Adipose tissue (tissue), 3 donors: Measurements from ENCODE around the gene IL17B. TPM values are rescaled to one million over a fixed set of nuclear protein-coding genes. Genes with fewer than 3 reads are reported as not detected.

Experiments
- H3K27ac ChIP-seq: one replicate; pipeline ENCODE4 v1.5.1; 2013; ENCODE audit warnings: low read depth, low read length
- WGBS, 3 donors: extraction: QIAGEN DNeasy Blood & Tissue Kit; methylation state at CpG; one replicate each; pipeline ENCODE4 v1.1.7; 2013; 5-methylcytosine and 5-hydroxymethylcytosine counted together
- polyA plus RNA-seq, 3 donors: library from polyadenylated mRNA; stranded (reverse); fragments of 200-250 nt; gene quantifications; one replicate each; pipeline ENCODE4 v1.2.3, GENCODE V29; 2013
- donor health status: healthy with polysubstance abuse.
- donor health status: Bipolar disorder and iron deficiency.
- donor health status: healthy.

Gene IL17B
- polyA plus RNA-seq, 3 donors: 0.17 to 0.37 TPM; not detected in 1

- H3K27ac ChIP-seq: no peak overlapping the region
- WGBS, 3 donors: 40 to 50% (median 45%) methylated on average over 8 of the region's 8 CpGs
These were observed 38.1 kb upstream of the IL17B start for GRCh38 chr5:149416987-149417710.

DNA sequence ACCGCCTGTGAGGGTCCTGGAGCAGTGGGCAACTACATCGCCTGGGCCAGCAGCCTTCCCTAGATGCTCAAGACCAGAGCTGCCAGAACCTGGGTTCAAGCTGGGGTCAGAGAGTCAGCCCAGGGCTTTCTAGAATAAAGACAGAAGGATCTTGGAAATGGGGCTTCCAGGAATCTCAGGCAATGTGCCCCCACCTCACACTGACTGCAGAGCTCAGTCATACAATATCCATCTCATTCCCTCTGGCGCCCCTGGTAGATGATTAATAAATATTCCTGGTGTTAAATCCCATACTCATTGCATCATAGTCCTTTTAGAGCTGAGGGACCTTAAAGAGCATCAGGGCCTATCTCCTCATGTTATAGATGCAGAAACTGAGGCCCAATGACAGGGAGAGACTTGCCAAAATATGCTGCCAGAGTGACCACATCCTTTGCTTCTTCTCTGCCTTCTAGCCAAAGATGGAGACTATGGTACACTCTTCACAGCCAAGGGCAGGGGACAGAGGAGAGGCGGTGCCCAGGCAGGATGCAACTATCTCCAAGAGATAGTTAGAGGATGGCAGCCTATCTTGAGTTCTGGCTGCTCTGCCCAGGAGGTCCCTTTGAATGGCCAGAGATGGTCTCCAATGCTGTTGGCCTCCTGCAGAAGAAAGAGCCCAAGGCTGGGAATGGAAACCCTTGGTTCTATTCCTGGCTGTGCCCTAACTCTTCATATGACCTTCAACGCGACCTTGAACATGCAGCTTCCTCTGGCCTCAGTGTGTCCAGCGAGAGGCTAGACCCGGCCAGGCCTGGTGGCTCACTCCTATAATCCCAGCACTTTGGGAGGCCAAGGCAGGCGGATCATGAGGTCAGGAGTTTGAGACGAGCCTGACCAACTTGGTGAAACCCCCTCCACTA is 36.2 kb upstream of the IL17B start:
- 78 to 89% (median 83%) methylated on average over 10 of the region's 10 CpGs for WGBS, 3 donors

GRCh38 chr5:149414405-149415065 is 35.4 kb upstream of the IL17B start:
- H3K27ac ChIP-seq: peak overlapping the region; percentile 9
- WGBS, 3 donors: 57 to 69% (median 64%) methylated on average over 7 of the region's 7 CpGs

More for the DNA sequence above, 36.2 kb upstream of the IL17B start:
- H3K27ac ChIP-seq: peak overlapping the region; percentile 9

GRCh38 chr5:149413477-149414210 is 34.6 kb upstream of the IL17B start:
- H3K27ac ChIP-seq: no peak overlapping the region
- WGBS, 3 donors: 86 to 88% (median 87%) methylated on average over 16 of the region's 16 CpGs

DNA sequence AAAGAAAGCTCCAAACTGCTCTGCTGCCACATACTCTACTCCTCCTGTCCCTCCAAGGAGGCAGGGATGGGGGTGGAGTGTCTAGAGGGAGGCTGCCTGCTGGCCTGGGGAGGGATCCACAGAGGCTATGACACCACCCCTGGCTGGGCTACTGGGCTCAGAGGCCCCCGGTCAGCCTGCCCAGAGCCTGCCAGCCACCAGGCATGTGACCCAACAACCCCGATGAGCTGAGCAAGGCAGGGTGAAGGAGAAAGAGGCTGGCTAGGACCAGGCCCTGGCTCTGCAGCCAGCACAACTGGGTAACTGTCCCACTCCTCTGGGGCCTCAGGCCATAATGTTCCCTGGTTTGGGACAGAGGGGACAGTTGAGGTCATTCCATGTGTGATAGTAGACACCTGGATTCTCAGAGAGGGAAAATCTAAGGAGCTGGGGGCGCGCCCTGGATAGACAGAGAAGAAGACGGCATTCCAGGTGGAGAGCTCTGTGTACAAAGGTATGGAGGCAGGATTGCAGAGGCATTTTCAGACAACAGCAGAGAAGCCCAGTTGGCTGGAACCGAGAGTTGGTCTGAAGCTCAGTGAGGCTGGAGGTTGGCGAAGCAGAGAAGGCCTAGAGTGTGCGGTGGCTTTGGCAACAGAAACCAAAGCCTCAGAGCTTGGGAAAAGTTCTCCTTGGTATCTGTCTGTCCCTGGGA is 33.8 kb upstream of the IL17B start:
- H3K27ac ChIP-seq: no peak overlapping the region
- 81 to 86% (median 86%) methylated on average over 8 of the region's 8 CpGs for whole genome bisulfite sequencing, 3 donors

GRCh38 chr5:149411738-149412519 is 32.8 kb upstream of the IL17B start:
- 81 to 84% (median 83%) methylated on average over 9 of the region's 9 CpGs for WGBS, 3 donors
- no peak overlapping the region for H3K27ac ChIP-seq

DNA sequence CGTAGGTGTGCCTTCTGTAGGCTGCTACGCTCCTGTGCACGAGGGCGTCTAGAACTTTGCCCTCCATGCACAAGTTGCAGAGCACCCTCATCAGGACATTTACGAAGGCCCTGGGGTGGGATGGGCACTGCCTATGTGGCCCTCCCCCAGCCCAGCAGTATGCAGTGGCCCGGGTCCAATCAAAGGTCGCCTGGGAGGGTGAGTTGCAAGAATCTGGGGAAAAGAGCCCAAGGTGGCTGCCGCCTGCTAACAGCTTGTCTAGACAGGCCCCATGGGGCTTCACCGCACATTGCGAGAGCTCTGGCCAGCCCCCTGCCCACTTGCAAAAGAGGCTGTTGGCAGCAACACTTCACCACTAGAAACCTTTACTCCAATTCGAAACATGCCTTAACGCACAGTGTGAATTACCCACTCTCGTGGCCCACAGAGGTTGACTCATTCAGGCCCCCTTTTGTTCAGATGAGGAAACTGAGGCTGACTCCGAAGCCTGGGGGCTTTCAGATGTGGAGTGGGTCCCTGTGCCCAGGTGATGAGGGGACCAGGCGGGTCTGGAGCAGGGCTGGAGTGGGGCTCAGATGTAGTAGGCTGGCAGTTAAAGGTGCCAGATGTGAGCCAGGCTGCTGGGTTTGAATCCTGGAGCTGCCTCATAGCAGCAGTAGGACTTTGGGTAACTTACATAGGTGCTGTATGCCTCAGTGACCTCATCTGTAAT is 31.8 kb upstream of the IL17B start:
- no peak overlapping the region for H3K27ac ChIP-seq
- WGBS, 3 donors: 71 to 81% (median 78%) methylated on average over 15 of the region's 15 CpGs

DNA sequence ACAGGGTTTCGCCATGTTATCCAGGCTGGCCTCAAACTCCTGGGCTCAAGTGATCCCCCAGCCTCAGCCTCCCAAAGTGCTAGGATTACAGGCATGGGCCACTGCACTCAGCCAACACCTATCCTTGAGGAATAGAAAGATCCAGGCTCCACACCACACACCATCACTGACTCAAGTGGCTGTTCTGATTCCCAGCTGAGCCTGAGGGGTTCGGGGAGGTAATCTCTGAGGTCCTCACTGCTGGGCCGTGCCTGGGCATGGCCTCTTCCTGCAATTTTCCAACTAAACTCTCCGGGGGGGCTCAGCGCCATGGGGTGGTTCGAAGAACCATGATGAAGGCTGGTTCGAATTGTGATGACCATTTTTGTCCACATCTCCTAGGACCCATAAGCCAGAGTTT is 31.0 kb upstream of the IL17B start:
- 77 to 82% (median 81%) methylated on average over 7 of the region's 7 CpGs for WGBS, 3 donors
- no peak overlapping the region for H3K27ac ChIP-seq

GRCh38 chr5:149409268-149409948 is 30.3 kb upstream of the IL17B start:
- H3K27ac ChIP-seq: no peak overlapping the region
- 66 to 77% (median 68%) methylated on average over 6 of the region's 6 CpGs for WGBS, 3 donors

GRCh38 chr5:149408252-149409099 is 29.4 kb upstream of the IL17B start:
- no peak overlapping the region for H3K27ac ChIP-seq
- 71 to 89% (median 80%) methylated on average over 12 of the region's 12 CpGs for WGBS, 3 donors

GRCh38 chr5:149407323-149408251 is 28.5 kb upstream of the IL17B start:
- WGBS, 3 donors: 53 to 68% (median 67%) methylated on average over 11 of the region's 11 CpGs
- no peak overlapping the region for H3K27ac ChIP-seq

DNA sequence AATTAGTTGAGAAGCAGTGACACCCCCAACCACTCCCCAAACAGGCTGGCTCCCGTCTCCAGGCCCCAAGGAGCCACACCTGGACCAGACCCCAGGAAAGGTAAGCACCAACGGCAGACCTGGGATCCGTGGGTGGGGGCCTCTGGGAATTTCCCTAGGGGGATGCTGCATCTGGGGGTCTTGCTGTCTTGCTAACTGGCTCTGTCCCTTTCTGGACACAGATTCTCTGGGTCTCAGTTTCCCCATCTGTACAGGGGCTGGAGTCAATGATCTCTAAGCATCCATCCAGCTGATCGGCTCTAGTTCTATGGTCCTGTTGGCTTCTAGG is 27.9 kb upstream of the IL17B start:
- 48 to 81% (median 66%) methylated on average over 4 of the region's 4 CpGs for WGBS, 3 donors
- H3K27ac ChIP-seq: no peak overlapping the region

DNA sequence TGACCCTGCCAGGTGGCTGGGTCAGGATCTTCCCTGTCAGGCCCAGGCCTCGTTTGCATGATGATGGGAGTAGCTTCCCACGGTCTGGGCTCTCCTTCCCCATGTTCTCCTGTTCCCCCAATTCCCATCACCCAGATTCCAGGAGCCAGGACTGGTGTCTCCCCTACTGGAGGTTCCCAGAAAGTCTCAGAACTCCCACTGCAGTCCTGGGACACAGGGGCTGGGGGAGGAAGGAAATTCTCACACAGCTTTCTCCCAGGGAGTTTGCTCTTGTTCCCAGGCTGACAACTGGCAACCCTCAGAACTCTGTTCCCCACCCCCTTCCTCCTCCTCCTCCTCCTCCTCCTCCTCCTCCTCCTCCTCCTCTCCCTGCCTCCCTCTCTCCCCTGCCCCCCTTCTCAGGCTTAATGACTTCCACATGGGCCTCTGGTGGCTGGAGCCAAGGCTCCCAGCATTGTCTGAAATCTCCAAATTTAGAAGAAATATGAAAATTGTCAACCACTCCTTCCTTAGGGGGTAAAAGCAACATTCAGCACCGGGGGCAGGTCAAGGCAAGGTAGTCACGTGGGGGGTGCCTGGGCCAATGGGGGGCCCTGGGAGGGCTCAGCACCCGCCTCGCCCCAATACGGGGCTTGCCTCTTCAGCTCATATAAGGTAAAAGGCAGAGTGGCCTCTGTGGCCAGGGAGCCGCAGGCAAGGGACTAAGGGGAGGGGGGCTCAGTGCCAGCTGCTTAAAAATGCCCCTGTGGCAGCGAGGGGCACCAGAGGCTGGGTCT is 27.3 kb upstream of the IL17B start:
- H3K27ac ChIP-seq: no peak overlapping the region
- WGBS, 3 donors: 58 to 75% (median 63%) methylated on average over 9 of the region's 9 CpGs
